ENCODE measurements around the gene TSGA10. TPM values are rescaled to one million over a fixed set of nuclear protein-coding genes. Genes with fewer than 3 reads are reported as not detected.
"Not testable (repeated sequence)": the region's sequence is repeated elsewhere in the genome, so short reads cannot be mapped to it uniquely, and the experiment has no call there.

The TSGA10 gene
- polyA plus RNA-seq, 3 donors from 2014 or later, result 7.9 to 15.9 (median 11.0) TPM

DNA sequence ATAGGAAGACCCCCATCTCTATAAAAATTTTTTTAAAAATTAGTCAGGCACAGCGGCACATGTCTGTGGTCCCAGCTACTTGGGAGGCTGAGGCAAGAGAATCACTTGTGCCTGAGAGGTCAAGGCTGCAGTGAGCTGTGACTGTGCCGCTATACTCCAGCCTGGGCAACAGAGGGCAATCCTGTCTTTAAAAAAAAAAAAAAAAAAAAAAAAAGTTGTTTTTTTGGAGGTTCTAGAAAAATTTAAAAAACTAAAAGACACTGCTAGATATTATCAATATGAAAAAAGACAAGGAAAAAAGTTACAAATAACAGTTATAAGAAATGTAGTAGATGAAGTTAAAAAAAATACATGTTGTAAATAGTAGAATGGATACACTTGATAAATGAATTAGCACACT is 69.3 kb downstream of the TSGA10 start:
- Mint-ChIP-seq H3K27me3 (ENCODE audit: low read depth in 3 of 3) (peaks cover 6 to 19% (median 11%) of the 10 kb centered on the region in 3 donors), H3K9me3 (no peaks in the 10 kb centered on the region), H3K27ac (no peak overlapping the region), H3K36me3 (peaks cover 0 to 17% (median 4%) of the 10 kb centered on the region in 3 donors), H3K4me1 (peaks cover 5 to 7% of the 10 kb centered on the region in 2 donors), H3K4me3 (no peak overlapping the region)
- peak in 2 of 3 donors; percentile 4 to 6 for DNase-seq

DNA sequence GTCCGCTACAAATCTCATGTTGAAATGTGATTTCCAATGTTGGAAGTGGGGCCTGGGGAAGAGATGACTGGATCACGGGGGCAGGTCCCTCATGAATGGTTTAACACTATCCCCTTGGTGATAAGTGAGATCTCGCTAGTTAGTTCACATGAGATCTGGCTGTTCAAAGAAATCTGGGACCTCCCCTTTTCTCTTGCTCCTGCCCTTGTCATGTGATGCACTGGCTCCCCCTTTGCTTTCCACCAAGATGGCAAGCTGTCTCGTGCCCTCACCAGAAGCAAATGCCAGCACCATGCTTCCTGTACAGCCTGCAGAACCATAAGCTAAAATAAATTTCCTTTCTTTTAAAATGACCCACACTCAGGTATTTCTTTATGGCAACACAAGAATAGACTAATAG is 70.5 kb downstream of the TSGA10 start:
- Mint-ChIP-seq H3K9me3 (no peaks in the 10 kb centered on the region), H3K4me1 (peaks cover 5 to 7% of the 10 kb centered on the region in 2 donors), H3K4me3 (no peak overlapping the region), H3K27me3 (ENCODE audit: low read depth in 3 of 3) (peaks cover 6 to 15% (median 11%) of the 10 kb centered on the region in 3 donors), H3K27ac (no peak overlapping the region), H3K36me3 (peaks cover 0 to 13% (median 0%) of the 10 kb centered on the region in 3 donors)
- no peak for DNase-seq

DNA sequence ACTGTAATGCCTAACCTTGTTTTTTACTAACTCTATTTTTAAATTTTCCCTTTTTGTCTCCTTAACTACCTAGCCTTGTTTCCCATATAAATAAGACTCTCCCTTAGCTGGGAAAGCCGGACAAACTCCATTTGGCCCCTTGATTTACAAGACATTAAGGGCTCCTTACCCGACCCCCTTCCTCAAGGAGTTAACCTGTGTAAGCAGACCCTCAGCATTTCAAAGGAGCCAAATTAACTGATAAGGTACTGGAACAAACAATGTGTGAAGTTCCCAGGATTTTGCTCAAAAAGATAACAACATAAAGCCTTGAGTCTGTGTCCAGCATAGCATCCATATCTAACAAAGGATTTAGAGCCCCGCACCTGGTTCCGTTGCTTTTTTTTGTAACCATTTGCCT is 72.9 kb downstream of the TSGA10 start:
- Mint-ChIP-seq H3K9me3 (no peaks in the 10 kb centered on the region), H3K4me3 (no peak overlapping the region), H3K4me1 (no peaks in the 10 kb centered on the region), H3K27me3 (ENCODE audit: low read depth in 3 of 3) (peaks cover 6 to 11% (median 11%) of the 10 kb centered on the region in 3 donors), H3K36me3 (peaks cover 0 to 9% (median 0%) of the 10 kb centered on the region in 3 donors), H3K27ac (no peak overlapping the region)
- DNase-seq, result no peak

DNA sequence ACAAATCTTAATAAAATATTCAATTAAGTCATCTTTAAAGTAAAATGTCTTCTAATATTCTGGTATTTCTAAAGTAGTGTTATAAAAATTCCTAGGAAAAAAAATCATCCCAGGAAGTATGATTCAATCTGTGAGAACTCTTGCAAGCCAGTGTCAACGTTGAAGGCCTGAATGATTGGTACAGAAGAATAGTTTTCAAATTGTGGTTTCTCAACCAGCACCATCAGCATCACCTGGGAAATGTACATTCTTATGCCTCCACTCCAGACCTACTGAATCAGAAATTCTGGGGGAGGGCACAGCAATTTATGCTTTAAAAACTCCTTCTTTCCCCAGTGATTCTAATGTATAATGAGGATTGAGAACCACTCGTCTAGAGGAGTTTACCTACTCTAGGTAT is 75.5 kb downstream of the TSGA10 start:
- H3K27me3 Mint-ChIP-seq (ENCODE audit: low read depth in 3 of 3), result peaks cover 0 to 3% (median 3%) of the 10 kb centered on the region in 3 donors

DNA sequence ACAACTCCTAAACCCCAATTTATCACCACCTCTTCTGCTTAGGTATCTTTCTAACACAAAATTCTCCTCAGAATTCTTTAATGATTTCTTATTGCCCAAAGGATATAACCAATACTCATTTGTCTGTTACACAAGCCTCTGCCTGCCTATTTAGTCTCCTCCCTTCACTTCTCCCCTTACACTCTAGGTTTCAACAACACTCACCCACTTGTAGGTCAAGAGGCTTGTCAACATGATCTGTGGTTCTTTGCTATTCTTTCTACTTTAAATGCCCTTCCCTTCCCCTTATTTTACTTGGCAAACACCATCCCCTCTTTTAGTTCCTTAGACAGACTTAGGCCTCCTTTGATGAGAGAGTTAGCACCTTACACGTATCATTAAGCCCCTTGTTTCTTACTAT is 82.2 kb downstream of the TSGA10 start:
- no peaks in the 10 kb centered on the region for H3K27me3 Mint-ChIP-seq (ENCODE audit: low read depth in 3 of 3)
- no peaks in the 10 kb centered on the region for H3K36me3 Mint-ChIP-seq
- no peak for DNase-seq
- H3K4me1 Mint-ChIP-seq, result no peaks in the 10 kb centered on the region
- no peak overlapping the region for H3K27ac Mint-ChIP-seq
- H3K4me3 Mint-ChIP-seq, result no peak overlapping the region
- H3K9me3 Mint-ChIP-seq, result no peaks in the 10 kb centered on the region

More for the DNA sequence above, 75.5 kb downstream of the TSGA10 start:
- H3K9me3 Mint-ChIP-seq, result no peaks in the 10 kb centered on the region
- no peak for DNase-seq
- H3K27ac Mint-ChIP-seq, result no peak overlapping the region
- H3K4me1 Mint-ChIP-seq, result no peaks in the 10 kb centered on the region
- H3K4me3 Mint-ChIP-seq, result no peak overlapping the region
- H3K36me3 Mint-ChIP-seq, result no peaks in the 10 kb centered on the region

DNA sequence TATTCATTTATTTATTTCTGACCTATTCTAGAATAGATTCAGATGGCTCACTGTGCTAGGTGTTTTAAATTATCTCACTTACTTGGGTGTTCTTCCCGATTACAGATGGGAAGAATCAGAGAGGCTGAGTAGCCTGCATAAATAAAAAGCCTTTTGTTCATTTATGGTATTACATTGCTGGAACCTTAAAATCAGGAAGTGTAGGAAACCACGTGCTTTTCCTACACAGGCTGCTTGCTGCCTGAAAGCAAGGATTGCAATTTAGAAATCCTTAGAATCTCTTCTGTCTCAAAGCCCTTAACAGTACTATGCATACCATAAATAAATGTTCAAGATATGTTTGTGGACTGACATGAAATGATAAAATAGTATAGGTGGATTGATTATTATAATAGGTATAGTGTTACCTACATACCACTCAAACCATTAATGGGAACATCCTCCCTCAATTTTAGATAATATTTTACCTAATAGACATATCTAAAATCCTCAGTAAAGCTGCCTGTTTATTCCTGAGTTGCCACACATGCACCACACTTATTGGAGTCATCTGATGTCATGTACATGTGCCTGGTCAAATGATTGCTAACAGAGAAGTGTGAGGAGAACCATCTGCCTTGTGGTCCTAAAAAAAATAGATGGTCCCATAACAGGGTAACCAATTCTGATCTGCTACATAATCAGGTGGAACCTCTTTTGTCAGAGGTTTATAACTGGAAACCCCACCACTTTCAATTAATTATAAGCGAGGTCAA is 86.7 kb downstream of the TSGA10 start:
- Mint-ChIP-seq H3K4me3 (no peak overlapping the region), H3K9me3 (no peaks in the 10 kb centered on the region), H3K4me1 (no peaks in the 10 kb centered on the region), H3K27ac (no peak overlapping the region), H3K36me3 (no peaks in the 10 kb centered on the region), H3K27me3 (ENCODE audit: low read depth in 3 of 3) (no peaks in the 10 kb centered on the region)
- DNase-seq, result no peak

DNA sequence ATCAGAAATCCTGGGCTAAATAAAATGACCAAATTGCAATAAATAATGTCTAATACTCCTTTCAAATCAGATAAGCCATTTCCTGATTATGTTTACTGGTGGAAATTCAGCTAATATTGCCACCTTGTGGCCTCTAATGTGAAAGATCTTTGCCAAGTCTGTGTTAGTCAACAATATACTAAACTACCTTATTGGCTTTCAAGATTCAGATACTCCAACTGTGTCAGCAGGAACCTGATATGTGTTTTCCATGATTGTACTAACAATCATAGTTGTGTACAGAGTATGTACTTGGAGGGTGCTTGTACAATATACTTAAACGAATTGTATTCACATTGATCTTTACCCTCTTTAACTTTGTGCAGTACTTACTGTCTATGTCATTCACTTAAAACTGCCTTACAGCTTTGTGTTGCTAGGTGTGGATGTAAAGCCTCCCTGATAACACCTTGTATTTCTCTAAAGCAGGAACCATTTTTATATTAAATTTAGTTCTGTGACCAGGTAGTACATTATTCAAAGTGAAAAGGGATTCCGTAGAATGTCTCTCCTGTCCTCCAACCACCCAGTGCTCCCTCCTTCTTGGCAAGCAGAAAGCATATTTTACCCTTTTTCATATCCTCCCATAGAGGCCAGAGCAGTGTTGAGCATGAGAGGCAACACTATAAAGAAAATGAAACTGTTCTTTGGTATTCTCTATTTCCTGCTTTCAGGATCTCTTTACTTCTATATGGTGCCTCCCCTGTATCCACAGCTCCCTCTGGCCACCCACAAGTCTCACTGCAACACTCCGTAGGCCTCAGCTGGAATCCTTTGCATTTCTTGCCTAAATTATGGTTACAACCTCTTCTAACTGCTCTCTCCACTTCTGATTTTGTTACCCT is 88.4 kb downstream of the TSGA10 start:
- DNase-seq, result peak; percentile 10 to 22 (median 13)
- no peaks in the 10 kb centered on the region for H3K36me3 Mint-ChIP-seq
- H3K4me3 Mint-ChIP-seq, result no peak overlapping the region
- H3K27me3 Mint-ChIP-seq (ENCODE audit: low read depth in 3 of 3), result no peaks in the 10 kb centered on the region
- no peak overlapping the region for H3K27ac Mint-ChIP-seq
- H3K9me3 Mint-ChIP-seq, result no peaks in the 10 kb centered on the region
- no peaks in the 10 kb centered on the region for H3K4me1 Mint-ChIP-seq

DNA sequence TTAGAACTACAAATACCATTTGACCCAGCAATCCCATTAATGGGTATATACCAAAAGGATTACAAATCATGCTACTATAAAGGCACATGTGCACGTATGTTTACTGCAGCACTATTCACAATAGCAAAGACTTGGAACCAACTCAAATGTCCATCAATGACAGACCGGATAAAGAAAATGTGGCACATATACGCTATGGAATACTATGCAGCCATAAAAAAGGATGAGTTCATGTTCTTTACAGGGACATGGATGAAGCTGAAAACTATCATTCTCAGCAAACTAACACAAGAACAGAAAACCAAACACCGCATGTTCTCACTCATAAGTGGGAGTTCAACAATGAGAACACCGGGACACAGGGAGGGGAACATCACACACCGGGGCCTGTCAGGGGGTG is 105.6 kb downstream of the TSGA10 start:
- not testable (repeated sequence) for H3K27ac Mint-ChIP-seq, H3K4me3 Mint-ChIP-seq, DNase-seq, H3K36me3 Mint-ChIP-seq, H3K4me1 Mint-ChIP-seq
- Mint-ChIP-seq H3K27me3 (ENCODE audit: low read depth in 3 of 3) (peaks cover 3 to 15% (median 14%) of the 10 kb centered on the region in 3 donors), H3K9me3 (peaks cover 9 to 26% (median 18%) of the 10 kb centered on the region in 6 donors)

DNA sequence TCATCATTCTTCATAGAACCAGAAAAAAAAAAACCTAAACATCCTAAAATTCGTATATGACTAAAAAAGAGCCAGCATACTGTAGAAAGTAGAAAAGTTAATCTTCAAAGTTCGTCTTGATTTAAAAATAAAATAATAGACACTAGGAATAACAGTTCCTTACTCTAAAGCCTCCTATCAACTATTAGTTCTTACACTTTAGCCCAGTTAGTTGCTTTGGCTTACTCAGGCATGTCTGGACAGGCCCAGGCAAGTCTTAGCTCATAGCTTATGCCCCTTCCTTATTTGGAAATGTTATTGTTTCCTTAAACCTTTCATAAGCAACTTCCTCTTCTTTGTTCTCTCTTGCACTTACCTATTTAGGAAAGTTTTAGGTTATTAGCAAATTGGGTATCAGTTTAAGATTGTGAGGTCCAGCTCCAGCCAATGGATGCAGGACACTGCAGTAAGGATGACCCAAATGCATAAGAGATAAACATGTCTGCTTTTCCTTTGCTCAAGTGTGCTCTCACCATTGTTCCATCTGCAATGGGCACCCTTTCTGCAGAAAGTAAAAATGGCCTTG is 113.9 kb downstream of the TSGA10 start:
- DNase-seq, H3K27ac Mint-ChIP-seq, H3K4me3 Mint-ChIP-seq, H3K4me1 Mint-ChIP-seq, H3K9me3 Mint-ChIP-seq, H3K36me3 Mint-ChIP-seq: not testable (repeated sequence)
- H3K27me3 Mint-ChIP-seq (ENCODE audit: low read depth in 3 of 3), result peaks cover 0 to 11% (median 2%) of the 10 kb centered on the region in 3 donors

DNA sequence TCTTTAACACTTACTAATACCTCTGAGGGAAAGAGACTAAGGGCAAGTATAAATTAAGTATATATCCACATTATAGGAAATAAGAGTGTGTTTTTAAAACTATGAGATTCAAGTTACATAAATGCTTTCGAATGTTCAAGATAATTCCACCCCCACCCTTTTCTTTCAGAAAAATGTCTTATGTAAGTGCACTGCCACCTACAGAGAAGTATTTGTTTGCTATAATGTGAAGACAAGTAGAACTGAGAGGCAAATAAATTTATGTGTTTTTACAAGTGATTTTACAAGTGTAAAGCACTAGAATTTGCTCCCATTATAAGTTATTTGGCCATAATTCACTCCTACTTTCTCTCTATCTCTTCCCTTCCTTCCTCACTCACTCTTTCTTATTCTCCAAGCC is 118.8 kb downstream of the TSGA10 start:
- peaks cover 0 to 10% (median 0%) of the 10 kb centered on the region in 3 donors for H3K27me3 Mint-ChIP-seq (ENCODE audit: low read depth in 3 of 3)
- no peak overlapping the region for H3K27ac Mint-ChIP-seq
- H3K4me1 Mint-ChIP-seq, result peaks cover 7 to 9% of the 10 kb centered on the region in 2 donors
- H3K36me3 Mint-ChIP-seq, result peaks cover 0 to 3% (median 0%) of the 10 kb centered on the region in 3 donors
- H3K4me3 Mint-ChIP-seq, result no peak overlapping the region
- DNase-seq, result no peak
- peaks cover 0 to 5% (median 0%) of the 10 kb centered on the region in 6 donors for H3K9me3 Mint-ChIP-seq

DNA sequence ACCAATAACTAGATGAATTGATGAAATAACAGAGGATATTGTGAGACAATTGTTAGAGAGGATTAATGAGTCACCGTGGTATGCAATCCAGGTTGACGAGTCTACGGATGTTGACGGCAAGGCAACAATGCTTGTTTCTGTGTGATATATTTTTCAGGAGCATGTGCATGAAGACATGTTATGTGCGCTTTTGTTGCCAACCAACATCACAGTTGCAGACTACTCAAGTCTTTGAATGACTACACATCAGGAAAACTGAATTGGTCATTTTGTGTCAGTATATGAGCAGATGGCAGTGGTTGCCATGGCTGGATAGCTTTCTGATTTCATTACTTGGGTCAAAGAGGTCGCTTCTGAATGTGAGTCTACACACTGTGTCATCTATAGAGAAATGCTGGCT is 122.0 kb downstream of the TSGA10 start:
- H3K4me3 Mint-ChIP-seq, result no peak overlapping the region
- peaks cover 0 to 3% (median 0%) of the 10 kb centered on the region in 3 donors for H3K36me3 Mint-ChIP-seq
- peaks cover 0 to 2% (median 0%) of the 10 kb centered on the region in 3 donors for H3K27me3 Mint-ChIP-seq (ENCODE audit: low read depth in 3 of 3)
- H3K27ac Mint-ChIP-seq, result peak overlapping the region in 1 of 6 donors; percentile 12
- peaks cover 7 to 9% of the 10 kb centered on the region in 2 donors for H3K4me1 Mint-ChIP-seq
- H3K9me3 Mint-ChIP-seq, result no peaks in the 10 kb centered on the region
- no peak for DNase-seq

DNA sequence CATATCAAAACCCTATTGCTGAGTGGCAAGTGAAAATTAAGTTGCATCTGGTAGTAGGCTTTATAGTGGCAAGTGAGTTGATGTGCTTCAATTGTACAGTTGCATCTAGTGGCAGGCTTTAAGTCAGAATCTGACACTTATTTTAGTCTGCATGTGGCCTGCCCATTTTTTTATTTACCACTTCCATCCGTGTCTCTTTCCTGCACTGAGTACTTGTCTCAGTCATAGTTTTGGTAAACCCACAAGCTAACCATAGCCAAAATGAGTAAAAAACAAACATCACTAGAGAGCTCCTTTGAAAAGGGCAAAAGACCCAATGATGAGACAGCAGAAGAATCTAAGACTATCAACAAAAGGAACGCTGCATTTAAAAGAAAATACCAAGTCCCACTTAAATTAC is 122.7 kb downstream of the TSGA10 start:
- H3K9me3 Mint-ChIP-seq, result no peaks in the 10 kb centered on the region
- DNase-seq, result no peak
- peaks cover 0 to 2% (median 0%) of the 10 kb centered on the region in 3 donors for H3K27me3 Mint-ChIP-seq (ENCODE audit: low read depth in 3 of 3)
- peaks cover 0 to 7% (median 0%) of the 10 kb centered on the region in 3 donors for H3K36me3 Mint-ChIP-seq
- H3K27ac Mint-ChIP-seq, result no peak overlapping the region
- no peak overlapping the region for H3K4me3 Mint-ChIP-seq
- peaks cover 7 to 9% of the 10 kb centered on the region in 2 donors for H3K4me1 Mint-ChIP-seq

DNA sequence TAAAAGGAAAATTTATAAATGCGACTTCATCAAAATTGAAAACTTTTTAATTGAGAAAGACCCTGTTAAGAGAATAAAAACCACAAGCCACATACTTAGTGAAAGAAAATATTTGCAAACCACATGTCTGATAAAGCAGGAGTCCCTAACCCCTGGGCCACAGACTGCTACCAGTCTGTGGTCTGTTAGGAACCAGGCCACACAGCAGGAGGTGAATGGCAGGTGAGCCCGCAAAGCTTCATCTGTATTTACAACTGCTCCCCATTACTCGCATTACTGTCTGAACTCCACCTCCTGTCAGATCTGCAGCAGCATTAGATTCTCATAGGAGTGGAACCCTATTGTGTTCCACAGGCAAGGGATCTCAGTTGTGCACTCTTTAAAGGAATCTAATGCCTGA is 123.3 kb downstream of the TSGA10 start:
- Mint-ChIP-seq H3K9me3 (no peaks in the 10 kb centered on the region), H3K27ac (no peak overlapping the region), H3K36me3 (peaks cover 0 to 7% (median 0%) of the 10 kb centered on the region in 3 donors), H3K27me3 (ENCODE audit: low read depth in 3 of 3) (peaks cover 0 to 2% (median 0%) of the 10 kb centered on the region in 3 donors), H3K4me1 (peaks cover 7 to 9% of the 10 kb centered on the region in 2 donors), H3K4me3 (no peak overlapping the region)
- no peak for DNase-seq

DNA sequence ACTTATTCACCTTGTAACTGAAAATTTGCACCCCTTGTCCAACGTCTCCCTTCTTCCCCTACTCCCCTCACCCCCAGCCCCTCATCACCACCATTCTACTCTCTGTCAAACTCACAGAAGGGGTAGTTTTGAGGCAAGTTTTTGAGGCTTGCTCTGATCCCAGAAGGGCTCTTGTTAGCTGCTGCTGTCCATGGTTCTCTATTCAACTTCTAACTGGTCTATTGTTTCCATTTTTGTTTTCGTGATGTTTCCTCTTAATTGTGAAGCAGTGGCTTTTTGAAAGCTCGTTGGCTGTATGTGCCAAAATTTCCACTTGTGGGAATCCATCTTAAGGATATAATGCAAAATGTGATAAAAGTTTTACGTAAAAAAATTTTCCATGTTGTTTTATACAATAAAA is 126.2 kb downstream of the TSGA10 start:
- peaks cover 0 to 9% (median 5%) of the 10 kb centered on the region in 6 donors for H3K9me3 Mint-ChIP-seq
- DNase-seq, result no peak
- H3K36me3 Mint-ChIP-seq, result peaks cover 0 to 13% (median 4%) of the 10 kb centered on the region in 3 donors
- H3K4me1 Mint-ChIP-seq, result peaks cover 7 to 9% of the 10 kb centered on the region in 2 donors
- H3K27ac Mint-ChIP-seq, result no peak overlapping the region
- H3K4me3 Mint-ChIP-seq, result no peak overlapping the region
- H3K27me3 Mint-ChIP-seq (ENCODE audit: low read depth in 3 of 3), result no peaks in the 10 kb centered on the region
